HT-29 (cell line): Measurements from ENCODE around the gene LDLRAD1. TPM values are rescaled to one million over a fixed set of nuclear protein-coding genes. Genes with fewer than 3 reads are reported as not detected.
"Not testable (repeated sequence)": the region's sequence is repeated elsewhere in the genome, so short reads cannot be mapped to it uniquely, and the experiment has no call there.

Experiments
- DNase-seq: peaks from one replicate; pipeline ENCODE4 v3.0.0-alpha.2; 2015; ENCODE audit warnings: low spot score
- total RNA-seq: library from RNA; depleted of rRNA; stranded (reverse); fragments of >200 nt; shearing (Covaris generic); gene quantifications from 2 replicates; pipeline ENCODE4 v1.2.3, GENCODE V29; 2014

LDLRAD1 gene
- total RNA-seq, 1 experiment from 2014 or later, result not detected

GRCh38 chr1:53992085-53992874, 25.7 kb downstream of the LDLRAD1 start:
- peak; percentile 57 for DNase-seq

GRCh38 chr1:53987880-53988279, 30.1 kb downstream of the LDLRAD1 start:
- DNase-seq, result no peak

GRCh38 chr1:53986458-53986857, 31.5 kb downstream of the LDLRAD1 start:
- no peak for DNase-seq

- no peak for DNase-seq
Observed at GRCh38 chr1:53984726-53985125, 33.3 kb downstream of the LDLRAD1 start.

- peak; percentile 65 for DNase-seq
Observed at GRCh38 chr1:53982763-53983104, 35.3 kb downstream of the LDLRAD1 start.

GRCh38 chr1:53982034-53982762, 35.8 kb downstream of the LDLRAD1 start:
- DNase-seq, result peak; percentile 11

- no peak for DNase-seq
Observed at GRCh38 chr1:53981220-53981619, 36.8 kb downstream of the LDLRAD1 start.

GRCh38 chr1:53979712-53980450, 38.1 kb downstream of the LDLRAD1 start:
- DNase-seq, result no peak

GRCh38 chr1:53975861-53976260, 42.1 kb downstream of the LDLRAD1 start:
- no peak for DNase-seq

GRCh38 chr1:53971718-53972117, 46.3 kb downstream of the LDLRAD1 start:
- DNase-seq, result no peak

- not testable (repeated sequence) for DNase-seq
Observed at GRCh38 chr1:53969323-53969722, 48.7 kb downstream of the LDLRAD1 start.

GRCh38 chr1:53968125-53968513, 49.9 kb downstream of the LDLRAD1 start:
- DNase-seq, result no peak

- DNase-seq, result no peak
Observed at GRCh38 chr1:53967409-53968124, 50.4 kb downstream of the LDLRAD1 start.

- no peak for DNase-seq
Observed at GRCh38 chr1:53966794-53967193, 51.2 kb downstream of the LDLRAD1 start.

- DNase-seq, result no peak
Observed at GRCh38 chr1:53964109-53964508, 53.9 kb downstream of the LDLRAD1 start.

- no peak for DNase-seq
Observed at GRCh38 chr1:53963460-53963859, 54.5 kb downstream of the LDLRAD1 start.

- DNase-seq, result no peak
Observed at GRCh38 chr1:53962395-53962794, 55.6 kb downstream of the LDLRAD1 start.

GRCh38 chr1:53959664-53960250, 58.2 kb downstream of the LDLRAD1 start:
- DNase-seq, result peak; percentile 69
